HG02763 (cell line): ENCODE measurements around the gene AMBRA1.
"Not testable (repeated sequence)": the region's sequence is repeated elsewhere in the genome, so short reads cannot be mapped to it uniquely, and the experiment has no call there.

Source experiments
- ATAC-seq: cut with Tn5 transposase; IDR thresholded peaks from one replicate; pipeline ENCODE4 v1.9.1; 2021; ENCODE audit warnings: mild to moderate bottlenecking, moderate library complexity; ENCODE audit not compliant: unreplicated experiment

The AMBRA1 gene

DNA sequence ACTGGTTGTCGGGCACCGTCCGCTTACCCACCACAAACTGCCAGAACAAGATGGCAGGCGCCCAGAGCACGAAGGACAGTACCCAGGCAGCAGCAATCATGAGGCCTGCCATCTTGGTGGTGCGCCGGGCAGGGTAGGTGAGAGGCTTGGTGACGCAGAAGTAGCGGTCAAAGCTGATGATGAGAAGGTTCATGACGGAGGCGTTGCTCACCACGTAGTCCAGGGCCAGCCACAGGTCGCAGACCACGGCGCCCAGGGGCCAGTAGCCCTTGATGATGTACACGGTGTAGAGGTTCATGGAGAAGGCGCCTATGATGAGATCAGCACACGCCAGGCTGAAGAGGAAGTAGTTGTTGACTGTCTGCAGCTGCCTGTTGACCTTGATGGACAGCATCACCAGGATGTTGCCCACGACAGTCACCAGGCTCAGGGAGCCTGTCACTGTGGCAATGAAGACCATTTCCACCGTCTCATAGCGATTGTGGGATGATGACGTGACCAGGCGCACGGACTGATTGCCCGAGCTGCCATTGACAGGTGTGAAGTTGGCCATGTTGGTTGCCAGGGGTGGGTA is 207.7 kb downstream of the AMBRA1 start:
- ATAC-seq: no peak

- no peak for ATAC-seq
These were observed 208.4 kb downstream of the AMBRA1 start for GRCh38 chr11:46385169-46386004.

DNA sequence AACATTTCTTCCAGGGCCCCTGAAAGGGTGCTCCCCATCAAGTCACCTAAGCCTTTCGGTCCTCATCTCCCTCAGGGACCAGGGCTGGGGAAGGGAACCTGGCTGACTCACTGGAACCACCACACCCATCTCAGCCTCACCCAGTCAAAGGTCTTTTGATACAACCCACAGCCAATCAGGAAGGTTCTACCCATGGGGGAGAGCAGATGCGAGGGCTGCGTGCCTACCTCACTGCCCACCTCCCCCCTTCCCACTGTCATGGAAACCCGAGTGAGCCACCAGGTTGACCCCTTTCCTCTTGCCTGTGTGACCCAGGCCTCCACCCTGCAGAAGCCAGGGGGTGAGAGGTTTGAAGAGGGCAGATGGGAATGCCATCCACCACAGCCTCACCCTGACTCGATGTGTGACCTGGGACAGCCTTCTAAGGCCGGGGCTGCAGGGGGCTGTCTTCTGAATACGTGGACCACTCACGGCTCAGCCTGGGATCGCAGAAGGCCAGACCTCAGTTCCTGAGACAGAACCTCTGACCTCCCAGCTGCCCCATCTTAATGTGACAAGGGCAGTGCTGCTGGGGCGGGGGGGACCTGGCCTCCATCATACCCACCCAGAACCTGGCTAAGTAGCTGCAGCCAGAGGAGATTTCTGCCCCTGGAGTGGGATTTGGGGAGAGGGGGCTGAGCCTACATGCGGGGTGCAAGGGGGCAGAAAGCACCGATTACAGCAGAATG is 209.7 kb downstream of the AMBRA1 start:
- ATAC-seq: no peak

DNA sequence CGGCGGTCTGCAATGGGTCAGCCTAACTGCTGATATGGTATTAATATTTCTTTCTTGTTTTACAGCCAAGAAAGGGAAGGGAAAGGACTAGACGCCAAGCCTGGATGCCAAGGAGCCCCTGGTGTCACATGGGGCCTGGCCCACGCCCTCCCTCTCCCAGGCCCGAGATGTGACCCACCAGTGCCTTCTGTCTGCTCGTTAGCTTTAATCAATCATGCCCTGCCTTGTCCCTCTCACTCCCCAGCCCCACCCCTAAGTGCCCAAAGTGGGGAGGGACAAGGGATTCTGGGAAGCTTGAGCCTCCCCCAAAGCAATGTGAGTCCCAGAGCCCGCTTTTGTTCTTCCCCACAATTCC is 210.4 kb downstream of the AMBRA1 start:
- no peak for ATAC-seq

- ATAC-seq: no peak
These were observed 211.0 kb downstream of the AMBRA1 start for GRCh38 chr11:46382646-46383403.

GRCh38 chr11:46381819-46382645 is 211.8 kb downstream of the AMBRA1 start:
- no peak for ATAC-seq

GRCh38 chr11:46381048-46381818 is 212.6 kb downstream of the AMBRA1 start, which contains the start of gene MDK:
Gene MDK, plus strand, starts transcription at chr11:46381669. Its CDS starts 389 bp downstream, at chr11:46382058.
- ATAC-seq: no peak

DNA sequence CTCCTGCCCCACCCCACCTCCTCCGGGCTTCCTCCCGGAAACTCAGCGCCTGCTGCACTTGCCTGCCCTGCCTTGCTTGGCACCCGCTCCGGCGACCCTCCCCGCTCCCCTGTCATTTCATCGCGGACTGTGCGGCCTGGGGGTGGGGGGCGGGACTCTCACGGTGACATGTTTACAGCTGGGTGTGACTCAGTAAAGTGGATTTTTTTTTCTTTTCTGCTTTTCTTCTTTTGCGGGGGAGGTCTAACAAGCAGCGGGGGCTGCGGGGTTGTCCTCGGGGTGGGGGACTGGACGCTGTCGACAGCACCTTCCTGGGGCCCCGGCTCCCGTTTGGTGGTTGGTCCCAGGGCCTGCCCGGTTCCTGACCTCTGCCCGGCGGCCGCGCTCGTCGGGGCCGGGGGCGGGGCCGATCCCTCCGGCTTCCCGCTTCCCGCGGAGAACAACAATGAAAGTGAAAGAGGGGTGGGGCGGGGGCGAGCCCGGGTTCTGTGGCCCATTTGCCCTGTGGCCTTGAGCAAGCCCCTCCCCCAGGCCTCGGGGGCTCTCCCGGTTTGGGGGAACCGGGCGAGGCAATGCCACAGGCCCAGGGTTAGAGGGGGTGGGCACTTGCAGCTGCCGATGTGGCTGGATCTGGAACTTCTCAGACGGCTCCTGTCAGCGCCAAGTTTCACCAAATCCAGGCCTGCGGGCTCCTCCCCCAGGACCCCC is 213.3 kb downstream of the AMBRA1 start:
- ATAC-seq: no peak

GRCh38 chr11:46379482-46380293 is 214.1 kb downstream of the AMBRA1 start:
- not testable (repeated sequence) for ATAC-seq

GRCh38 chr11:46378811-46379481 is 214.9 kb downstream of the AMBRA1 start:
- ATAC-seq: no peak

GRCh38 chr11:46378296-46378695 is 215.5 kb downstream of the AMBRA1 start:
- no peak for ATAC-seq

- no peak for ATAC-seq
These were observed 216.0 kb downstream of the AMBRA1 start for GRCh38 chr11:46377831-46378230.

DNA sequence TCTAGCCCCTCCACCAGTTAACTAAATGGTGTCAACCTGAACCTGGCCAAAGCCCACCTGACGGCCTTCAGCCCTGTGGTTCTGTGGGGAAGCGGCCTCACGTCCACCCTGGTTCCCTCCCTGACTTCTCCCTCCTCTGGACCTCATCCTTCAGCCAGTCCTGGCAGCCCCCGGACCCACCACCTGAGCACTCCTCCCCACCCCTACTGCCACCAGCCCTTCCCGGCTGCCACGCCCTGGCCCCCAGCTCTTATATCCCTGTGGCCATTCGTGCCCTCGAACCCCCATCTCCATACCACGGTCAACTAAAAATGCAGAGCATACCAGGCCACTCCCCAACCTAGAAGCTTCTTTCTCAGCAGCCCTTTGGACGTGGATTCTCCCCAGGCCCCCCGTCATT is 216.5 kb downstream of the AMBRA1 start:
- ATAC-seq: no peak

DNA sequence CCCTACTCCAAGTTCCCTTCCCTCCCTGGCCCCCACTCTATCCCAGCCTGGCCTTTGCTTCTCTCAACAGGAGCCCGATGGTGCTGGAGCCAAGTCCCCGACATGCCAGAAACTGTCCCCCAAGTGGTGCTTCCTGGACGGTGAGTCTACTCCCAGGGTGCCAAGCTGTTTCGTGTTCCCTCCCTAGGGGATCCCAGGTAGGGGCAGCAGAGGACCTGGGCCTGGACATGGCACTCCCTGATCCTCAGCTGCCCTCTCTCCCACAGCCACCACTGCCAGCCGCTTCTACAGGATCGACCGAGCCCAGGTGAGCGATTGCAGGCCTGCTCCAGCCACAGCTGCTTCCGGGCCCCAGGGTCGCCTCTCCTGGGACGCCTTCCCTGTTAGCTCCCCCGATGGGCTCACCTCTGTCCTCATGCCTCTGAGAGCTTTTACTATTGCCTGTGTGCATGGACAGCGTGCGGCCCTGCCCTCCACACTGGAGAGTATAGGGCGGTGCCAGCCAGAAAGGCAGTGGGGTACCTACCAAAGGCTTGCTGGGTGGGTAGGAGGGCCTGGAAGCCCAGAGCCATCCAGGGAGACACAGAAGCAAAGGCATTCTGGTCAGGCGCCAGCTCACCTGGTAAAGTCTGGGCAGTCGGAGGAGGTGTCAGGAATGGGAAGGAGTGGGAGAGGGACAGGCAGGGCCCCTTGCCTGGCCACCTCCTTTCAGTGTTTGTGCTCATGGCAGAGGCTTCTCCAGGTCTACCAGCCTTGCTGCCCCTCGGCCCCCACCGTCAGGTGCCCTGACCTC is 217.4 kb downstream of the AMBRA1 start:
- no peak for ATAC-seq

GRCh38 chr11:46375392-46376101 is 218.3 kb downstream of the AMBRA1 start:
- no peak for ATAC-seq

- no peak for ATAC-seq
These were observed 219.0 kb downstream of the AMBRA1 start for GRCh38 chr11:46374815-46375214.
